Activated T-helper 1 cell treated with anti-CD3 and anti-CD28 coated beads, Interleukin-2, amount 50 U/mL, for 16 hours (primary cell): ENCODE data around the gene ITCH.
"Not testable (repeated sequence)": the region's sequence is repeated elsewhere in the genome, so short reads cannot be mapped to it uniquely, and the experiment has no call there.

Experiments
- DNase-seq, 2 donors: peaks; one replicate each; pipeline ENCODE4 v3.0.0-alpha.2; 2020; ENCODE audit warnings: low read depth in 1 of 2, low spot score in 1 of 2

Gene ITCH

GRCh38 chr20:34449674-34450592 lies 86.9 kb downstream of the ITCH start:
- DNase-seq, result no peak

GRCh38 chr20:34452281-34452982 lies 89.4 kb downstream of the ITCH start:
- DNase-seq, result no peak

- no peak for DNase-seq
These were observed 95.6 kb downstream of the ITCH start for GRCh38 chr20:34458631-34459030.

- DNase-seq, result no peak
These were observed 96.3 kb downstream of the ITCH start for GRCh38 chr20:34459209-34459897.

GRCh38 chr20:34461779-34462087 lies 98.7 kb downstream of the ITCH start:
- DNase-seq, result no peak

GRCh38 chr20:34468951-34469350 lies 105.9 kb downstream of the ITCH start:
- no peak for DNase-seq

- no peak for DNase-seq
These were observed 109.3 kb downstream of the ITCH start for GRCh38 chr20:34472246-34472925.

GRCh38 chr20:34473262-34473883 lies 110.3 kb downstream of the ITCH start:
- no peak for DNase-seq

- DNase-seq, result peak in 1 of 2 donors; percentile 6
These were observed 113.1 kb downstream of the ITCH start for GRCh38 chr20:34475979-34476736.

GRCh38 chr20:34479627-34480026 lies 116.6 kb downstream of the ITCH start:
- no peak for DNase-seq

GRCh38 chr20:34482154-34482553 lies 119.1 kb downstream of the ITCH start:
- not testable (repeated sequence) for DNase-seq

- DNase-seq, result not testable (repeated sequence)
These were observed 120.6 kb downstream of the ITCH start for GRCh38 chr20:34483585-34484220.

- no peak for DNase-seq
These were observed 122.1 kb downstream of the ITCH start for GRCh38 chr20:34485068-34485634.

- DNase-seq, result no peak
These were observed 128.3 kb downstream of the ITCH start for GRCh38 chr20:34491226-34491931.

GRCh38 chr20:34491932-34492509 lies 128.9 kb downstream of the ITCH start:
- no peak for DNase-seq

- DNase-seq, result no peak
These were observed 130.6 kb downstream of the ITCH start for GRCh38 chr20:34493646-34494045.

GRCh38 chr20:34495307-34495706 lies 132.2 kb downstream of the ITCH start:
- DNase-seq, result no peak

GRCh38 chr20:34495916-34496315 lies 132.8 kb downstream of the ITCH start:
- no peak for DNase-seq
